Ascending aorta (tissue), 2 donors: ENCODE data around the gene ATP6V1A. TPM values are rescaled to one million over a fixed set of nuclear protein-coding genes. Genes with fewer than 3 reads are reported as not detected.

Experiments used
- DNase-seq, 2 donors: peaks; one replicate each; pipeline ENCODE4 v3.0.0-alpha.2; 2019; ENCODE audit warnings: low spot score in 2 of 2
- H3K27ac ChIP-seq, 2 donors: fragments of 200-600 bp; sonication (generic); one replicate each; pipeline ENCODE4 v1.5.1; 2016 to 2017; ENCODE audit warnings: mild to moderate bottlenecking in 1 of 2
- H3K27me3 ChIP-seq: fragments of 200-600 bp; sonication (generic); one replicate; pipeline ENCODE4 v1.5.1; 2017
- H3K36me3 ChIP-seq, 2 donors: fragments of 200-600 bp; sonication (generic); one replicate each; pipeline ENCODE4 v1.5.1; 2016
- H3K4me1 ChIP-seq, 2 donors: fragments of 200-600 bp; sonication (generic); one replicate each; pipeline ENCODE4 v1.5.1; 2016 to 2017; ENCODE audit warnings: mild to moderate bottlenecking in 1 of 2
- H3K4me3 ChIP-seq, 2 donors: fragments of 200-600 bp; sonication (generic); one replicate each; pipeline ENCODE4 v1.5.1; 2016 to 2017; ENCODE audit warnings: mild to moderate bottlenecking in 1 of 2
- H3K9me3 ChIP-seq, 2 donors: fragments of 200-600 bp; sonication (generic); one replicate each; pipeline ENCODE4 v1.5.1; 2016
- intact Hi-C: fragments of 100-400 bp; cut with DNase I; formaldehyde crosslinking; loops from one replicate; pipeline ENCODE4 v1.15.1; 2023
- total RNA-seq: library from RNA; depleted of rRNA; stranded (reverse); fragments of >200 nt; gene quantifications from one replicate; pipeline ENCODE4 v1.1.0, GENCODE V29; 2016
- TF ChIP-seq, protein P1 (sequence below), 3 experiments: fragments of 200-600 bp in 2 of 3; fragments of 450-650 bp in 1 of 3; sonication (generic) in 2 of 3; IDR thresholded peaks; one replicate each; pipeline ENCODE4 v1.5.1; 2016 to 2019; ENCODE audit warnings: antibody characterized with exemption in 3 of 3, mild to moderate bottlenecking in 1 of 3, moderate library complexity in 1 of 3

Gene ATP6V1A
- total RNA-seq, 1 donor from 2014 or later, result 18.3 TPM

DNA sequence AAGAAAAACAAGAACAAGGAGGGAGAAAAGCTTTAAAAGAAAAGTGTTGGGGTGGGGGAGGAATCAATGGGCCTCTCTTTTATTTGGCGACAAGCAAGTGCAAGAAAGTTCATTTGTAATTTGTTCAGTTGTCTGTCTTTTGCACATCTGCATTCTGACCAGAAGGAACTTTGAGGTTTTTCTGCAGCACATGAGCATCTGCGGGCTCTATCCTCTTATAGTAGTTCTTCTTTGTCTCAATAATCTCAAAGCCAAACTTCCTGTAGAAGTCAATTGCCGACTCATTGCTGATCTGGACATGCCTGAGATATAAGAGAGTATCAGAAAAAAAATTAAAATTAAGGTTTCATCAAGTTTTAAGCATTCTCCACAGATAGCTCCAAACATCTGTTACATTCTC lies 25.2 kb upstream of the ATP6V1A start:
- TF ChIP-seq, protein P1, sequence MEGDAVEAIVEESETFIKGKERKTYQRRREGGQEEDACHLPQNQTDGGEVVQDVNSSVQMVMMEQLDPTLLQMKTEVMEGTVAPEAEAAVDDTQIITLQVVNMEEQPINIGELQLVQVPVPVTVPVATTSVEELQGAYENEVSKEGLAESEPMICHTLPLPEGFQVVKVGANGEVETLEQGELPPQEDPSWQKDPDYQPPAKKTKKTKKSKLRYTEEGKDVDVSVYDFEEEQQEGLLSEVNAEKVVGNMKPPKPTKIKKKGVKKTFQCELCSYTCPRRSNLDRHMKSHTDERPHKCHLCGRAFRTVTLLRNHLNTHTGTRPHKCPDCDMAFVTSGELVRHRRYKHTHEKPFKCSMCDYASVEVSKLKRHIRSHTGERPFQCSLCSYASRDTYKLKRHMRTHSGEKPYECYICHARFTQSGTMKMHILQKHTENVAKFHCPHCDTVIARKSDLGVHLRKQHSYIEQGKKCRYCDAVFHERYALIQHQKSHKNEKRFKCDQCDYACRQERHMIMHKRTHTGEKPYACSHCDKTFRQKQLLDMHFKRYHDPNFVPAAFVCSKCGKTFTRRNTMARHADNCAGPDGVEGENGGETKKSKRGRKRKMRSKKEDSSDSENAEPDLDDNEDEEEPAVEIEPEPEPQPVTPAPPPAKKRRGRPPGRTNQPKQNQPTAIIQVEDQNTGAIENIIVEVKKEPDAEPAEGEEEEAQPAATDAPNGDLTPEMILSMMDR (IDR thresholded peaks at IDR 0.05), result no peak

DNA sequence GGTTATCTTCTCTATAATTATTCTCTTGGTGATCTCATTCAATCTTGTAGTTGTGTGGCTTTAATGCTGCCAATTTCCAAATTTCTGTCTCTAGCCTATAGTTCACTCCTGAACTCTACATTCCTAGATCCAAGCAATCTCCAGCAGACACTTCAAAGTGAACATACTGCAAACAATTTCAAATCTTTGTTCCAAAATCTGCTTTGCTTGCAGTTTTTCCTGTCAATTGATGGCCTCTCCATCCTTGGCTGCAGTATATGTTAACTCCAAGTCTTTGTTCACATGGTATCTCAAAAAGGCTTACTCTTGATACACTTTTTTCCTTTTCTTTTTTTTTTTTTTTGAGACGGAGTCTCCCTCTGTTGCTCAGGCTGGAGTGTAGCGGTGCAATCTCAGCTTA lies 18.2 kb upstream of the ATP6V1A start:
- H3K27me3 ChIP-seq, result no peaks in the 10 kb centered on the region
- TF ChIP-seq, protein P1 (IDR thresholded peaks at IDR 0.05), result no peak
- no peaks in the 10 kb centered on the region for H3K4me1 ChIP-seq
- H3K27ac ChIP-seq, result no peak overlapping the region
- no peaks in the 10 kb centered on the region for H3K9me3 ChIP-seq
- no peak overlapping the region for H3K4me3 ChIP-seq
- H3K36me3 ChIP-seq, result peaks cover 0 to 4% of the 10 kb centered on the region in 2 donors
- intact Hi-C loops, result no loop called here
- no peak for DNase-seq

More for the DNA sequence above, 25.2 kb upstream of the ATP6V1A start:
- Histone ChIP-seq H3K27me3 (no peaks in the 10 kb centered on the region), H3K36me3 (peaks cover 10 to 34% of the 10 kb centered on the region in 2 donors), H3K9me3 (no peaks in the 10 kb centered on the region), H3K27ac (no peak overlapping the region), H3K4me1 (peaks cover 0 to 4% of the 10 kb centered on the region in 2 donors), H3K4me3 (no peak overlapping the region)
- DNase-seq, result no peak
- intact Hi-C loops, result no loop called here

DNA sequence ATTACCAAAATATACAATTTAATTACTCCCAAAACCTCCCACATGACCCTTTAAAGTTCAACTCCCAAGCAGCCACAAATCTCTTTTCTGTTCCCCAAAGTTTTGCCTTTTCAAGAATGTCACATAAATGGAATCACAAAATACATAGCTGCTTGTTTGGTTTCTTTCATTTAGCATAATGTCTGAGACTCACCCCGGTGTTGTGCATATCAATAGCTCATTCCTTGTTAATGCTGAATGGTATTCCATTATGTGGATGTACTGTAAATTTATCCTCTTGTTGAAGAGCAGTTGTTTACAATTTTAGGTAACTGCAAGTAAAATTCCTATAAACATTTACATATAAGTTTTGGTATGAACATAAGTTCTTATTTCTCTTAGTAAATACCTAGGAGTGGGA lies 16.3 kb upstream of the ATP6V1A start:
- intact Hi-C loops, result loop anchor here (10.0 kb wide), 1 partner anchor 184 kb away; no protein-coding TSS in a partner anchor
- no peak overlapping the region for H3K27ac ChIP-seq
- H3K27me3 ChIP-seq, result no peaks in the 10 kb centered on the region
- TF ChIP-seq, protein P1 (IDR thresholded peaks at IDR 0.05), result no peak
- DNase-seq, result no peak
- no peaks in the 10 kb centered on the region for H3K4me1 ChIP-seq
- peaks cover 0 to 4% of the 10 kb centered on the region in 2 donors for H3K36me3 ChIP-seq
- no peak overlapping the region for H3K4me3 ChIP-seq
- H3K9me3 ChIP-seq, result no peaks in the 10 kb centered on the region

DNA sequence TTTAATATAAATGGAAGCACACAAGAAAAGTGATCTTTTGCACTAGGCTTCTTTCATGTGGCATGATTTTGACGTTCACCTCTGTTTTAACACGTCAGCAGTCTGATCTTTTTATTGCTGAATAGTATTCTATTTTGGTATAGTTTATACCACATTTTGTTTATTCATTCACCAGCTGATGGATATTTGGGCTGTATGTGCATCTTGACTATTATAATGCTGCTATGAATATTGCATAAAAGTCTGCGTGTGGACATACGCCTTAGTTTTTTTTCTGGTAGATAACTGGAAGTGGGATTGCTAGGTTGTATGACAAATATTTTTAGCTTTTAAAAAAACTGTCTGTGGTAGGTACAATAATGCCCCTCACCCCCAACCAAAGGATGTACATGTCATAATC lies 15.1 kb upstream of the ATP6V1A start:
- Histone ChIP-seq H3K4me3 (no peak overlapping the region), H3K4me1 (peaks cover 0 to 1% of the 10 kb centered on the region in 2 donors), H3K9me3 (no peaks in the 10 kb centered on the region), H3K36me3 (peaks cover 0 to 4% of the 10 kb centered on the region in 2 donors), H3K27ac (no peak overlapping the region), H3K27me3 (no peaks in the 10 kb centered on the region)
- intact Hi-C loops, result loop anchor here (10.0 kb wide), 1 partner anchor 183 kb away; no protein-coding TSS in a partner anchor
- no peak for DNase-seq
- TF ChIP-seq, protein P1 (IDR thresholded peaks at IDR 0.05), result no peak

DNA sequence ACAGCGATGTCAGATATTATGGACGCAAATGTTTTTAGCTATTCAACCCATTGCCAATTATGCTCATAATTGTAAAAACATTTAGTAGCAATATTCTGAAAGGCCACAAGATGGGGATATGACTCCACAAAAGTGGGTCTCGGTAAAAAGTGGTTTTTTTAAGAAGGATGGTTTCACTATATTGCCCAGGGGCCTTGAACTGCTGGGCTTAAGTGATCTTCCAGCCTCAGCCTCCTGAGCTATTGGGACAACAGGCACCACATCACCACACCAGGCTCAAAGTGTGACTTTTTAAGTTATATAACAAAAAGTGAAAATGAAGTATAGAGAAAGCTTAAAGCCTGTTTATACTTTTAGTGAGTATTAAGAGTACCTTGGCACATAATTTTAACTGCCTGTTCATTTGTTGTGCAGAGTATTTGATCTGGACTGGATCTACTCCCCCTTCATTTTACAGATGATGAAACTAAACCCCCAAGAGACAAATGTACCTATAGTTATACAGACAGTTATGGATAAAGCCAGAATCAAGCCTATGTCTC lies 10.2 kb upstream of the ATP6V1A start:
- Histone ChIP-seq H3K27me3 (no peaks in the 10 kb centered on the region), H3K36me3 (no peaks in the 10 kb centered on the region), H3K4me3 (no peak overlapping the region), H3K27ac (no peak overlapping the region), H3K4me1 (peaks cover 0 to 5% of the 10 kb centered on the region in 2 donors), H3K9me3 (no peaks in the 10 kb centered on the region)
- intact Hi-C loops, result loop anchor here (5.0 to 10.0 kb wide), 3 partner anchors 61 to 178 kb away; partner anchors contain the start of gene GRAMD1C
- DNase-seq, result no peak
- TF ChIP-seq, protein P1 (IDR thresholded peaks at IDR 0.05), result peak; percentile 56 to 70 (median 69)
